Measurements from ENCODE around the gene HNRNPC. TPM values are rescaled to one million over a fixed set of nuclear protein-coding genes. Genes with fewer than 3 reads are reported as not detected.

HNRNPC gene
- polyA plus RNA-seq, 2 of the 4 experiments (the other 2 are of a cell fraction) = 1,057 to 1,069 TPM

- 81% methylated on average over 5 of the region's 5 CpGs for WGBS (ENCODE audit: missing lambda C conversion rate)
- DNase-seq (ENCODE audit: low read depth in 1 of 2, low spot score in 1 of 2) = no peak
- peaks cover 71% of the 10 kb centered on the region; the same call in 2 of the 3 replicates for H3K4me1 ChIP-seq
- H3K9me3 ChIP-seq = no peaks in the 10 kb centered on the region
- ATAC-seq = no peak
- ChIA-PET CTCF (interaction anchor here (0.6 to 1.0 kb wide), 3 partner anchors 8 to 12 kb away, joined by 3 to 5 read pairs (median 4); no protein-coding TSS in a partner anchor), POLR2A (no interaction called here)
- TF ChIP-seq SREBF2 (IDR thresholded peaks at IDR 0.05) = no peak
- TF ChIP-seq HMGXB4 (CRISPR knock-in tag; IDR thresholded peaks at IDR 0.05; ENCODE audit: borderline replicate concordance) = no peak
- TF ChIP-seq KDM1A (IDR thresholded peaks at IDR 0.05; ENCODE audit: low read depth) = no peak
- TF ChIP-seq GATA3 (IDR thresholded peaks at IDR 0.05; ENCODE audit: borderline replicate concordance) = no peak
- TF ChIP-seq ELK1 (IDR thresholded peaks at IDR 0.05; ENCODE audit: low read depth, low read length) = no peak
- no peak for TF ChIP-seq MAFK (IDR thresholded peaks at IDR 0.05; ENCODE audit: partially characterized antibody)
- TF ChIP-seq RFX5 (IDR thresholded peaks at IDR 0.05) = no peak
- TF ChIP-seq BHLHE40 (IDR thresholded peaks at IDR 0.05; ENCODE audit: low read depth, low read length) = no peak
- TF ChIP-seq ZSCAN20 (CRISPR knock-in tag; IDR thresholded peaks at IDR 0.05) = no peak
- no peak for TF ChIP-seq ZC3H11A (IDR thresholded peaks at IDR 0.05)
- no peak for TF ChIP-seq HEYL (CRISPR knock-in tag; IDR thresholded peaks at IDR 0.05)
- no peak for TF ChIP-seq MAX (IDR thresholded peaks at IDR 0.05)
- TF ChIP-seq HES2 (IDR thresholded peaks at IDR 0.05) = no peak
- no peak for TF ChIP-seq REST (IDR thresholded peaks at IDR 0.05)
- TF ChIP-seq EHF (CRISPR knock-in tag; IDR thresholded peaks at IDR 0.05) = no peak
- TF ChIP-seq CTCF (IDR thresholded peaks at IDR 0.05) = no peak
- no peak for TF ChIP-seq HOXB5 (CRISPR knock-in tag; IDR thresholded peaks at IDR 0.05)
- TF ChIP-seq HDAC2 (IDR thresholded peaks at IDR 0.05) = no peak
- H3K4me2 ChIP-seq = no peak overlapping the region
- FAIRE-seq = no peak
- no peak overlapping the region for H3K27ac ChIP-seq
- H3K4me3 ChIP-seq = no peak overlapping the region
These were observed 35.1 kb downstream of the HNRNPC start for GRCh38 chr14:21234112-21234511.
